Transverse colon (tissue), 4 donors: ENCODE results near the gene RMDN3. TPM values are rescaled to one million over a fixed set of nuclear protein-coding genes. Genes with fewer than 3 reads are reported as not detected.

ENCODE experiments used
- DNase-seq: peaks from one replicate; pipeline ENCODE4 v3.0.0-alpha.2; 2019
- H3K27ac ChIP-seq, 4 donors: fragments of 200-600 bp; sonication (generic); 2 replicates each; pipeline ENCODE4 v1.5.1; 2016 to 2018; ENCODE audit warnings: inconsistent platforms in 4 of 4
- H3K27me3 ChIP-seq: fragments of 200-600 bp; sonication (generic); 2 replicates; pipeline ENCODE4 v1.5.1; 2017; ENCODE audit warnings: inconsistent platforms
- H3K36me3 ChIP-seq, 4 donors: fragments of 200-600 bp; sonication (generic); 2 replicates each; pipeline ENCODE4 v1.5.1; 2017 to 2019; ENCODE audit warnings: inconsistent platforms in 4 of 4
- H3K4me1 ChIP-seq, 4 donors: fragments of 200-600 bp; sonication (generic); 2 replicates each; pipeline ENCODE4 v1.5.1; 2017 to 2020; ENCODE audit warnings: inconsistent platforms in 4 of 4
- H3K4me3 ChIP-seq, 4 donors: fragments of 200-600 bp; sonication (generic); 1 replicate in 1 of 4; 2 replicates in 3 of 4; pipeline versions ENCODE4 v1.5.1 to v1.6.1; 2017 to 2019; ENCODE audit warnings: inconsistent platforms in 4 of 4
- H3K9me3 ChIP-seq, 2 donors: fragments of 200-600 bp; sonication (generic); 2 replicates each; pipeline ENCODE4 v1.5.1; 2017 to 2019; ENCODE audit warnings: inconsistent platforms in 2 of 2
- EP300 ChIP-seq: sonication (generic); formaldehyde crosslinking; IDR thresholded peaks from one replicate; pipeline ENCODE4 v1.6.1; 2017; ENCODE audit warnings: antibody characterized with exemption, low read depth
- POLR2A ChIP-seq: fragments of 450-650 bp; IDR thresholded peaks from one replicate; pipeline ENCODE4 v1.6.1; 2016; ENCODE audit warnings: antibody characterized with exemption, mild to moderate bottlenecking, moderate library complexity
- POLR2AphosphoS5 ChIP-seq, 3 donors: sonication (generic); formaldehyde crosslinking; IDR thresholded peaks; one replicate each; pipeline ENCODE4 v1.6.1; 2016; ENCODE audit warnings: antibody characterized with exemption in 3 of 3
- WGBS, 2 donors: methylation state at CpG; one replicate each; pipeline ENCODE4 v1.1.5; 2018; ENCODE audit warnings: low coverage in 1 of 2; 5-methylcytosine and 5-hydroxymethylcytosine counted together
- in situ Hi-C, 4 donors: fragments of 200-750 bp; cut with MboI; loops; one replicate each; pipeline versions ENCODE4 v1.15.0 to v1.15.1; 2017; ENCODE audit warnings: low sequenced_read_pairs in 3 of 4, low pct_ligation_motif_present in 1 of 4, low pct_unique_long_range_greater_than_20kb in 1 of 4
- intact Hi-C: fragments of 100-400 bp; cut with DNase I; formaldehyde crosslinking; loops from one replicate; pipeline ENCODE4 v1.15.1; 2023; ENCODE audit warnings: low total_unique reads
- total RNA-seq, 4 donors: library from RNA; depleted of rRNA; stranded (reverse); fragments of >200 nt; gene quantifications; one replicate each; pipeline ENCODE4 v1.1.0, GENCODE V29; 2016
- TF ChIP-seq, protein P1 (sequence below), 5 experiments: fragments of 200-600 bp in 3 of 5; fragments of 450-650 bp in 2 of 5; sonication (generic) in 3 of 5; IDR thresholded peaks; 1 replicate in 2 of 5; 2 replicates in 3 of 5; pipeline ENCODE4 v1.5.1; 2016 to 2017; ENCODE audit warnings: antibody characterized with exemption in 5 of 5, inconsistent platforms in 3 of 5, mild to moderate bottlenecking in 2 of 5, moderate library complexity in 1 of 5

Gene RMDN3
- total RNA-seq, 4 donors from 2014 or later = 16.5 to 131 (median 32.7) TPM

DNA sequence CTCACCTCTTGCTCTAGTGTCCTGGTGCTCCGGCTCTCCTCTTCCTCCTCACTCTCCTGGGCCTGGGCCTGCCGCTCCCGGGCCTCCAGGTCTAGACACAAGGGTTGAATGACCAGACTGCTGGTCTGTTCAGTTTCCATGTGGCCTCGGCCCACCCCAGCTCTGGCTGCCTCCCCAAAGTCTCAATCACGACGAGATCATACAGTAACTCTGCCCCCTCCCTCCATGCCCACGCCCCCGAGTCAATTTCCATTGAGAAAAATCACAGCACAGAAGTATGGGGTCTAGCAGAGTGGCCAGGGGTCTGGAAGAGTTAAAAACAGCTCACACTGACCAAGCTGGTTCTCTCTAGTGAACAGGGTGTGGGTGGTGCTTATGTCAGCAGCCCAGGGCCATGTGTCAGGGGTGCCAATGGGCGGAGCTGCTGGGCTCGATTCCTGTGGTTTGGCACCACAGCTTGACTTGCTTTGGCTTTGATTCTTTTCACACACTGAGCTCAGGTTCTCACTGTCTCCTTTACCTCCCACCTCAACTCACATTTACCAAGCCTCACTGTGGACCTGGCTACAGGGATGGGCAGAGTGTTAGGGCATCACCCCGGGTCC is 21.6 kb upstream of the RMDN3 start:
- 77% methylated on average over 11 of the region's 11 CpGs; no CpG with 5 or more reads in 1 of the 2 donors for WGBS, 2 donors
- H3K27ac ChIP-seq = no peak overlapping the region
- H3K36me3 ChIP-seq = peaks cover 0 to 46% (median 13%) of the 10 kb centered on the region in 4 donors
- H3K9me3 ChIP-seq = no peaks in the 10 kb centered on the region
- in situ Hi-C loops = loop anchor here in 2 of 4 donors (10.0 kb wide), 2 partner anchors 82 to 102 kb away; partner anchors contain the start of gene RAD51 (in 1 of the 2)
- H3K27me3 ChIP-seq = no peaks in the 10 kb centered on the region
- no peaks in the 10 kb centered on the region for H3K4me1 ChIP-seq
- no peak for DNase-seq
- no peak overlapping the region for H3K4me3 ChIP-seq
- no peak for TF ChIP-seq POLR2AphosphoS5 (IDR thresholded peaks at IDR 0.05)
- TF ChIP-seq POLR2A = no peak
- TF ChIP-seq EP300 = no peak
- TF ChIP-seq, protein P1, sequence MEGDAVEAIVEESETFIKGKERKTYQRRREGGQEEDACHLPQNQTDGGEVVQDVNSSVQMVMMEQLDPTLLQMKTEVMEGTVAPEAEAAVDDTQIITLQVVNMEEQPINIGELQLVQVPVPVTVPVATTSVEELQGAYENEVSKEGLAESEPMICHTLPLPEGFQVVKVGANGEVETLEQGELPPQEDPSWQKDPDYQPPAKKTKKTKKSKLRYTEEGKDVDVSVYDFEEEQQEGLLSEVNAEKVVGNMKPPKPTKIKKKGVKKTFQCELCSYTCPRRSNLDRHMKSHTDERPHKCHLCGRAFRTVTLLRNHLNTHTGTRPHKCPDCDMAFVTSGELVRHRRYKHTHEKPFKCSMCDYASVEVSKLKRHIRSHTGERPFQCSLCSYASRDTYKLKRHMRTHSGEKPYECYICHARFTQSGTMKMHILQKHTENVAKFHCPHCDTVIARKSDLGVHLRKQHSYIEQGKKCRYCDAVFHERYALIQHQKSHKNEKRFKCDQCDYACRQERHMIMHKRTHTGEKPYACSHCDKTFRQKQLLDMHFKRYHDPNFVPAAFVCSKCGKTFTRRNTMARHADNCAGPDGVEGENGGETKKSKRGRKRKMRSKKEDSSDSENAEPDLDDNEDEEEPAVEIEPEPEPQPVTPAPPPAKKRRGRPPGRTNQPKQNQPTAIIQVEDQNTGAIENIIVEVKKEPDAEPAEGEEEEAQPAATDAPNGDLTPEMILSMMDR (IDR thresholded peaks at IDR 0.05) = no peak
- intact Hi-C loops = no loop called here

DNA sequence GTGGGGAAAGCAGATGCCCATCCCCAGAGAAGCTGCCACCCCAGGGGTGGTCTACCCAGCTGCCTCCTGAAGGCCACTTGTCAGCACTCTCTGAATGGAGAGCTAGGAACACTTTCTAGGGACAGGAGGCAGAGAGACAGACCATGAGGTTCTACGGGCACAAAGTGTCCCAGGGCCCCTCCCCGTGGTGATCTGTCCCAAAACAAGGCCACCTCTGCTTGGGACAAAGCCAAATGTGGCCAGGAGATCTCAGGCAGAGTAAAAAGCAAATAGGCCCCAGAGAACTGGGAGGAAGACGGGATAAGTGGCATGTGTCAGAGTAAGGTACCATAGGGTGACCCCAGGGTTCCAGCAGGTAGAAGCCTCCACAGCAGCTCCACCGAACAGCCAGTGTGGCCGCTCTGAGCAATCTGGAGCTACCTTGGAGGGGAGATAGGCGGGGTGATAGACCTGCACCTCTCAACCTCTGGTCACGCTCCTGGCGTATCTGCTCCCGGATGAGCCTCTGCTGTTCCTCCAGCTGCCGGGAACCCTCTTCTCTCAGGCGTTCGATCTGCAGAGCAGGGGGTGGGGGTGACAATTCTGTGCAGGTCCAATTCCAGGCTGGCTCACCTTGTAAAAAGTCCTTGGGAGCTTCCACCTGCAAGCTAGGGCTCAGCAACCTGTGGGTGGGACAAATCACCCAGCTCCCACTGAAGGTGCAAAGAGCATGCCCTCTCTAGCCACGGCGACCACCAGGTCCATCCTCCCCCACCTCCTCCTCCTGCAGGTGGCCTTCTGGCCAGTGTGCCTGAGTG is 20.9 kb upstream of the RMDN3 start:
- WGBS, 2 donors = 94 to 100% methylated on average over 1 to 10 of the region's 14 CpGs
- no peak for TF ChIP-seq POLR2AphosphoS5 (IDR thresholded peaks at IDR 0.05)
- TF ChIP-seq, protein P1 (IDR thresholded peaks at IDR 0.05) = no peak
- TF ChIP-seq POLR2A = no peak
- TF ChIP-seq EP300 = no peak
- Histone ChIP-seq H3K36me3 (peaks cover 0 to 46% (median 13%) of the 10 kb centered on the region in 4 donors), H3K9me3 (no peaks in the 10 kb centered on the region), H3K27me3 (no peaks in the 10 kb centered on the region), H3K27ac (no peak overlapping the region), H3K4me3 (no peak overlapping the region), H3K4me1 (peaks cover 0 to 2% (median under 1%) of the 10 kb centered on the region in 4 donors)
- in situ Hi-C loops = loop anchor here in 2 of 4 donors (10.0 kb wide), 2 partner anchors 81 to 101 kb away; partner anchors contain the start of gene RAD51 (in 1 of the 2)
- intact Hi-C loops = no loop called here
- DNase-seq = no peak

DNA sequence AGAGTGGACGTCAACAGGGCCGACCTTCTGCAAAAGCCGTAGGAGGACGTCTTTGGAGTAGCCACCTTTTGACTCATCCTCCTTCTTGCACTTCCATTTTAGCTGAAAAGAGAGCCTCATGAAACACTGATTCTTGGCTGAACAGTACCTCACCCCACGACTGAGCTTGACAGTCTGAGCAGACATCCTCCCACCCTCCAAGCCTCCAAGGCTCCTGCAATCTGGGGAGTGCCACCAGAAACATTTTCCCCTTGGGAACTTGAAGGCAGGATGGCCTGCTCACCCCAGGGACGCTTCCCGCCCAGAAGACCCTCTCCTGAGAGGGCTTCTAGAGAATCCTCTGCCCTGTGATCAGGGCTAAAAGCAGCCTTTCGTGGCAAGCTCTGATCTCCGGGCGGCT is 20.0 kb upstream of the RMDN3 start:
- Histone ChIP-seq H3K4me1 (peaks cover 5 to 12% (median 9%) of the 10 kb centered on the region in 4 donors), H3K9me3 (no peaks in the 10 kb centered on the region), H3K27me3 (no peaks in the 10 kb centered on the region), H3K27ac (no peak overlapping the region), H3K36me3 (peaks cover 0 to 46% (median 13%) of the 10 kb centered on the region in 4 donors), H3K4me3 (no peak overlapping the region)
- in situ Hi-C loops = loop anchor here in 2 of 4 donors (10.0 kb wide), 2 partner anchors 80 to 100 kb away; partner anchors contain the start of gene RAD51 (in 1 of the 2)
- intact Hi-C loops = no loop called here
- no peak for DNase-seq
- 92 to 96% methylated on average over 2 to 10 of the region's 10 CpGs for WGBS, 2 donors
- TF ChIP-seq EP300 (no peak), POLR2A (no peak), POLR2AphosphoS5 (IDR thresholded peaks at IDR 0.05) (no peak)
- TF ChIP-seq, protein P1 (IDR thresholded peaks at IDR 0.05) = no peak

DNA sequence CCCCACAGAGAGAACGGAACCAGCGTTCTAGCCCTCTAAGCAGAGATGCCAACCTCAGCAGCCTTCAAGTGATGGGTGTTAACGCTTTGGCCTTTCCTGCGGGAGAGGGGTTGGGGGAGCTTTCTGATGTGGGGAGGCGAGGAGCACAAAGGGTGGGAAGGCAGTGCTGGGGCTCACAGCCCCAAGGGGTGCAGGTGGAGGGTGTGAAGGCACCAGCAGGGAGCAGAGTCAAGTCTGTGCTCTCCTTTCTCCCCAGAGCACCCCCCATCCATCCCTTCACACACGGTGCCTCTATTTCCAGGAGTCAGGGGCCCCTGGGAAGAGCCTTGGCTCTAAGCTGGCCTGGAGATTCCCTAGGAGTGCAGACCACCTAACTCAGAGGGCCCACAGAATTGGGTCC is 18.8 kb upstream of the RMDN3 start:
- Histone ChIP-seq H3K27me3 (no peaks in the 10 kb centered on the region), H3K4me1 (peaks cover 10 to 23% (median 20%) of the 10 kb centered on the region in 4 donors), H3K4me3 (no peak overlapping the region), H3K27ac (no peak overlapping the region), H3K36me3 (peaks cover 0 to 42% (median 11%) of the 10 kb centered on the region in 4 donors), H3K9me3 (no peaks in the 10 kb centered on the region)
- in situ Hi-C loops = loop anchor here in 3 of 4 donors (10.0 to 25.0 kb wide), 3 partner anchors 79 to 187 kb away; partner anchors contain the start of genes KNL1 (in 1 of the 3) and RAD51 (in 1 of the 3)
- TF ChIP-seq, protein P1 (IDR thresholded peaks at IDR 0.05) = no peak
- TF ChIP-seq EP300 (no peak), POLR2AphosphoS5 (IDR thresholded peaks at IDR 0.05) (no peak), POLR2A (no peak)
- 87% methylated on average over 6 of the region's 6 CpGs; no CpG with 5 or more reads in 1 of the 2 donors for WGBS, 2 donors
- no peak for DNase-seq
- intact Hi-C loops = no loop called here
